ENCODE measurements around the gene RIMS3.
A peak's percentile ranks its signal among the peaks of the same experiment; 100 is the strongest.

The RIMS3 gene

GRCh38 chr1:40691538-40692428, 26.3 kb upstream of the RIMS3 start, which contains the start of gene NFYC:
Gene NFYC, plus strand, starts transcription at chr1:40691704. Its CDS starts 47,140 bp downstream, at chr1:40738844.
- H3K27ac ChIP-seq = peak within 1 kb of the TSS; percentile 99 to 100
- H3K4me3 ChIP-seq = peak within 1 kb of the TSS; percentile 91
- no peak for TF ChIP-seq CTCF (IDR thresholded peaks at IDR 0.05)
- peak; percentile 97 for DNase-seq (ENCODE audit: low spot score)

- Histone ChIP-seq H3K27ac (peak overlapping the region; percentile 99 to 100), H3K4me3 (peak overlapping the region; percentile 91)
- DNase-seq (ENCODE audit: low spot score) = no peak
- no peak for TF ChIP-seq CTCF (IDR thresholded peaks at IDR 0.05)
Observed at GRCh38 chr1:40690771-40691537, 25.5 kb upstream of the RIMS3 start.

- no peak for TF ChIP-seq CTCF (IDR thresholded peaks at IDR 0.05)
- no peak overlapping the region for H3K4me3 ChIP-seq
- no peak overlapping the region for H3K27ac ChIP-seq
- DNase-seq (ENCODE audit: low spot score) = no peak
Observed at GRCh38 chr1:40689737-40690136, 24.3 kb upstream of the RIMS3 start.

GRCh38 chr1:40687661-40688060, 22.2 kb upstream of the RIMS3 start:
- DNase-seq (ENCODE audit: low spot score) = no peak
- no peak for TF ChIP-seq CTCF (IDR thresholded peaks at IDR 0.05)
- H3K4me3 ChIP-seq = no peak overlapping the region
- no peak overlapping the region for H3K27ac ChIP-seq

GRCh38 chr1:40687059-40687458, 21.6 kb upstream of the RIMS3 start:
- TF ChIP-seq CTCF (IDR thresholded peaks at IDR 0.05) = no peak
- no peak overlapping the region for H3K27ac ChIP-seq
- no peak for DNase-seq (ENCODE audit: low spot score)
- no peak overlapping the region for H3K4me3 ChIP-seq

GRCh38 chr1:40684669-40685068, 19.2 kb upstream of the RIMS3 start:
- no peak for DNase-seq (ENCODE audit: low spot score)
- no peak for TF ChIP-seq CTCF (IDR thresholded peaks at IDR 0.05)
- Histone ChIP-seq H3K27ac (no peak overlapping the region), H3K4me3 (no peak overlapping the region)

Data from coronary artery (tissue), 2 donors.